ENCODE results near the gene ZNF445.

The ZNF445 gene

GRCh38 chr3:44477312-44478030 is at the start of gene ZNF445:
TSS of gene ZNF445 (minus strand) at chr3:44477670. CDS start at chr3:44455549, 22,121 bp downstream.
- H3K27me3 ChIP-seq (ENCODE audit: control insufficient read depth, insufficient read depth, low read length) = no peaks in the 10 kb centered on the region
- H3K4me1 ChIP-seq (ENCODE audit: control insufficient read depth, insufficient read depth, low read length) = peaks cover 12% of the 10 kb centered on the region
- H3K9ac ChIP-seq (ENCODE audit: low read depth, low read length) = peak within 1 kb of the TSS; percentile 79
- peak within 1 kb of the TSS; percentile 74 for H3K4me3 ChIP-seq (ENCODE audit: low read depth, low read length)
- no peaks in the 10 kb centered on the region for H3K36me3 ChIP-seq (ENCODE audit: control insufficient read depth, insufficient read depth, low read length)
- H3K9me3 ChIP-seq (ENCODE audit: control insufficient read depth, insufficient read depth, low read length) = no peaks in the 10 kb centered on the region

GRCh38 chr3:44525060-44525459 is 47.6 kb upstream of the ZNF445 start:
- Histone ChIP-seq H3K9me3 (ENCODE audit: control insufficient read depth, insufficient read depth, low read length) (no peaks in the 10 kb centered on the region), H3K27me3 (ENCODE audit: control insufficient read depth, insufficient read depth, low read length) (peaks cover 2% of the 10 kb centered on the region), H3K9ac (ENCODE audit: low read depth, low read length) (no peak overlapping the region), H3K4me3 (ENCODE audit: low read depth, low read length) (no peak overlapping the region), H3K4me1 (ENCODE audit: control insufficient read depth, insufficient read depth, low read length) (no peaks in the 10 kb centered on the region), H3K36me3 (ENCODE audit: control insufficient read depth, insufficient read depth, low read length) (no peaks in the 10 kb centered on the region)

GRCh38 chr3:44522494-44522933 is 45.0 kb upstream of the ZNF445 start:
- Histone ChIP-seq H3K9ac (ENCODE audit: low read depth, low read length) (no peak overlapping the region), H3K9me3 (ENCODE audit: control insufficient read depth, insufficient read depth, low read length) (no peaks in the 10 kb centered on the region), H3K4me1 (ENCODE audit: control insufficient read depth, insufficient read depth, low read length) (no peaks in the 10 kb centered on the region), H3K4me3 (ENCODE audit: low read depth, low read length) (no peak overlapping the region), H3K36me3 (ENCODE audit: control insufficient read depth, insufficient read depth, low read length) (no peaks in the 10 kb centered on the region), H3K27me3 (ENCODE audit: control insufficient read depth, insufficient read depth, low read length) (no peaks in the 10 kb centered on the region)

GRCh38 chr3:44521721-44522120 is 44.3 kb upstream of the ZNF445 start:
- no peaks in the 10 kb centered on the region for H3K36me3 ChIP-seq (ENCODE audit: control insufficient read depth, insufficient read depth, low read length)
- H3K27me3 ChIP-seq (ENCODE audit: control insufficient read depth, insufficient read depth, low read length) = no peaks in the 10 kb centered on the region

GRCh38 chr3:44518782-44519156 is 41.3 kb upstream of the ZNF445 start:
- no peaks in the 10 kb centered on the region for H3K9me3 ChIP-seq (ENCODE audit: control insufficient read depth, insufficient read depth, low read length)
- H3K4me3 ChIP-seq (ENCODE audit: low read depth, low read length) = no peak overlapping the region
- H3K27me3 ChIP-seq (ENCODE audit: control insufficient read depth, insufficient read depth, low read length) = no peaks in the 10 kb centered on the region
- H3K9ac ChIP-seq (ENCODE audit: low read depth, low read length) = no peak overlapping the region
- H3K4me1 ChIP-seq (ENCODE audit: control insufficient read depth, insufficient read depth, low read length) = no peaks in the 10 kb centered on the region
- H3K36me3 ChIP-seq (ENCODE audit: control insufficient read depth, insufficient read depth, low read length) = no peaks in the 10 kb centered on the region

More at GRCh38 chr3:44521721-44522120, 44.3 kb upstream of the ZNF445 start:
- Histone ChIP-seq H3K9me3 (ENCODE audit: control insufficient read depth, insufficient read depth, low read length) (no peaks in the 10 kb centered on the region), H3K4me1 (ENCODE audit: control insufficient read depth, insufficient read depth, low read length) (no peaks in the 10 kb centered on the region), H3K9ac (ENCODE audit: low read depth, low read length) (no peak overlapping the region), H3K4me3 (ENCODE audit: low read depth, low read length) (no peak overlapping the region)

GRCh38 chr3:44516230-44516629 is 38.8 kb upstream of the ZNF445 start:
- no peaks in the 10 kb centered on the region for H3K9me3 ChIP-seq (ENCODE audit: control insufficient read depth, insufficient read depth, low read length)
- peaks cover 2% of the 10 kb centered on the region for H3K4me1 ChIP-seq (ENCODE audit: control insufficient read depth, insufficient read depth, low read length)
- H3K4me3 ChIP-seq (ENCODE audit: low read depth, low read length) = no peak overlapping the region
- H3K27me3 ChIP-seq (ENCODE audit: control insufficient read depth, insufficient read depth, low read length) = no peaks in the 10 kb centered on the region
- H3K9ac ChIP-seq (ENCODE audit: low read depth, low read length) = no peak overlapping the region
- H3K36me3 ChIP-seq (ENCODE audit: control insufficient read depth, insufficient read depth, low read length) = no peaks in the 10 kb centered on the region

- Histone ChIP-seq H3K27me3 (ENCODE audit: control insufficient read depth, insufficient read depth, low read length) (no peaks in the 10 kb centered on the region), H3K9me3 (ENCODE audit: control insufficient read depth, insufficient read depth, low read length) (no peaks in the 10 kb centered on the region), H3K36me3 (ENCODE audit: control insufficient read depth, insufficient read depth, low read length) (no peaks in the 10 kb centered on the region), H3K4me3 (ENCODE audit: low read depth, low read length) (no peak overlapping the region), H3K9ac (ENCODE audit: low read depth, low read length) (no peak overlapping the region), H3K4me1 (ENCODE audit: control insufficient read depth, insufficient read depth, low read length) (peaks cover 2% of the 10 kb centered on the region)
Observed at GRCh38 chr3:44513513-44513912, 36.0 kb upstream of the ZNF445 start.

- Histone ChIP-seq H3K9ac (ENCODE audit: low read depth, low read length) (peak overlapping the region; percentile 71), H3K4me3 (ENCODE audit: low read depth, low read length) (peak overlapping the region; percentile 68), H3K27me3 (ENCODE audit: control insufficient read depth, insufficient read depth, low read length) (no peaks in the 10 kb centered on the region), H3K4me1 (ENCODE audit: control insufficient read depth, insufficient read depth, low read length) (peaks cover 5% of the 10 kb centered on the region), H3K36me3 (ENCODE audit: control insufficient read depth, insufficient read depth, low read length) (no peaks in the 10 kb centered on the region), H3K9me3 (ENCODE audit: control insufficient read depth, insufficient read depth, low read length) (no peaks in the 10 kb centered on the region)
Observed at GRCh38 chr3:44511238-44511566, 33.7 kb upstream of the ZNF445 start.

- peaks cover 5% of the 10 kb centered on the region for H3K4me1 ChIP-seq (ENCODE audit: control insufficient read depth, insufficient read depth, low read length)
- H3K9ac ChIP-seq (ENCODE audit: low read depth, low read length) = peak overlapping the region; percentile 65
- H3K27me3 ChIP-seq (ENCODE audit: control insufficient read depth, insufficient read depth, low read length) = no peaks in the 10 kb centered on the region
- H3K9me3 ChIP-seq (ENCODE audit: control insufficient read depth, insufficient read depth, low read length) = no peaks in the 10 kb centered on the region
- H3K36me3 ChIP-seq (ENCODE audit: control insufficient read depth, insufficient read depth, low read length) = no peaks in the 10 kb centered on the region
- peak overlapping the region; percentile 88 for H3K4me3 ChIP-seq (ENCODE audit: low read depth, low read length)
Observed at GRCh38 chr3:44510000-44510368, 32.5 kb upstream of the ZNF445 start.

- Histone ChIP-seq H3K9ac (ENCODE audit: low read depth, low read length) (no peak overlapping the region), H3K4me3 (ENCODE audit: low read depth, low read length) (peak overlapping the region; percentile 88), H3K4me1 (ENCODE audit: control insufficient read depth, insufficient read depth, low read length) (peaks cover 5% of the 10 kb centered on the region), H3K27me3 (ENCODE audit: control insufficient read depth, insufficient read depth, low read length) (no peaks in the 10 kb centered on the region), H3K36me3 (ENCODE audit: control insufficient read depth, insufficient read depth, low read length) (no peaks in the 10 kb centered on the region), H3K9me3 (ENCODE audit: control insufficient read depth, insufficient read depth, low read length) (no peaks in the 10 kb centered on the region)
Observed at GRCh38 chr3:44509393-44509921, 32.0 kb upstream of the ZNF445 start.

GRCh38 chr3:44506961-44507360 is 29.5 kb upstream of the ZNF445 start:
- no peaks in the 10 kb centered on the region for H3K9me3 ChIP-seq (ENCODE audit: control insufficient read depth, insufficient read depth, low read length)
- peaks cover 5% of the 10 kb centered on the region for H3K4me1 ChIP-seq (ENCODE audit: control insufficient read depth, insufficient read depth, low read length)
- no peaks in the 10 kb centered on the region for H3K36me3 ChIP-seq (ENCODE audit: control insufficient read depth, insufficient read depth, low read length)
- H3K27me3 ChIP-seq (ENCODE audit: control insufficient read depth, insufficient read depth, low read length) = no peaks in the 10 kb centered on the region
- H3K9ac ChIP-seq (ENCODE audit: low read depth, low read length) = no peak overlapping the region
- no peak overlapping the region for H3K4me3 ChIP-seq (ENCODE audit: low read depth, low read length)

- peaks cover 3% of the 10 kb centered on the region for H3K36me3 ChIP-seq (ENCODE audit: control insufficient read depth, insufficient read depth, low read length)
- H3K9ac ChIP-seq (ENCODE audit: low read depth, low read length) = no peak overlapping the region
- peaks cover 5% of the 10 kb centered on the region for H3K4me1 ChIP-seq (ENCODE audit: control insufficient read depth, insufficient read depth, low read length)
- H3K9me3 ChIP-seq (ENCODE audit: control insufficient read depth, insufficient read depth, low read length) = no peaks in the 10 kb centered on the region
- no peak overlapping the region for H3K4me3 ChIP-seq (ENCODE audit: low read depth, low read length)
- no peaks in the 10 kb centered on the region for H3K27me3 ChIP-seq (ENCODE audit: control insufficient read depth, insufficient read depth, low read length)
Observed at GRCh38 chr3:44506556-44506955, 29.1 kb upstream of the ZNF445 start.
